AG04450 (cell line): Measurements from ENCODE around the gene ADAMTSL2. TPM values are rescaled to one million over a fixed set of nuclear protein-coding genes. Genes with fewer than 3 reads are reported as not detected.

ENCODE experiments used
- CTCF ChIA-PET: fragments of 300-600, 350-600 bp; formaldehyde crosslinking; extraction: SDS; loops from one replicate; lab custom pipeline; 2022; ENCODE audit warnings: antibody characterized with exemption, inconsistent platforms; lab: Charles Lee
- POLR2A ChIA-PET: fragments of 350-600 bp; formaldehyde crosslinking; extraction: SDS; loops from one replicate; lab custom pipeline; 2021; ENCODE audit warnings: antibody characterized with exemption, inconsistent platforms; lab: Yijun Ruan, JAX
- DNase-seq: peaks from one replicate; pipeline ENCODE4 v3.0.0-alpha.2; 2011; ENCODE audit warnings: low read depth, low spot score
- H3K27ac ChIP-seq: one replicate; pipeline ENCODE4 v1.5.1; 2012; ENCODE audit warnings: low read depth, low read length, control low read depth
- H3K27me3 ChIP-seq: one replicate; pipeline ENCODE4 v1.6.0; 2012; ENCODE audit warnings: low read length; ENCODE audit not compliant: control insufficient read depth, insufficient read depth
- H3K4me3 ChIP-seq: 2 replicates; pipeline ENCODE4 v1.5.1; 2011; ENCODE audit warnings: mild to moderate bottlenecking, low read depth, low read length, control low read depth
- H3K9me3 ChIP-seq: 2 replicates; pipeline ENCODE4 v1.5.1; 2012; ENCODE audit warnings: low read length; ENCODE audit not compliant: control insufficient read depth, insufficient read depth
- CTCF ChIP-seq: IDR thresholded peaks from 2 replicates; pipeline ENCODE4 v1.5.1; 2011; ENCODE audit warnings: low read depth, low read length, control low read depth, inconsistent platforms
- polyA plus RNA-seq: library from polyadenylated mRNA; depleted of rRNA; stranded (reverse); fragments of >200 nt; gene quantifications from 2 replicates; pipeline ENCODE4 v1.2.3, GENCODE V29; 2011

The ADAMTSL2 gene
- polyA plus RNA-seq, 1 experiment: not detected

GRCh38 chr9:133489253-133490190, 45.0 kb upstream of the ADAMTSL2 start:
- ChIA-PET POLR2A (no interaction called here), CTCF (no interaction called here)
- Histone ChIP-seq H3K4me3 (no peak overlapping the region), H3K9me3 (no peaks in the 10 kb centered on the region; the same call in 1 of the 2 replicates), H3K27me3 (peaks cover 35% of the 10 kb centered on the region), H3K27ac (no peak overlapping the region)
- no peak for DNase-seq
- no peak for TF ChIP-seq CTCF

GRCh38 chr9:133490201-133490681, 44.3 kb upstream of the ADAMTSL2 start:
- CTCF ChIA-PET: no interaction called here
- no peak for TF ChIP-seq CTCF

GRCh38 chr9:133490865-133491655, 43.4 kb upstream of the ADAMTSL2 start:
- CTCF ChIA-PET: interaction anchor here (0.7 kb wide), 1 partner anchor 156 kb away, joined by 5 read pairs; no protein-coding TSS in a partner anchor
- POLR2A ChIA-PET: no interaction called here
- Histone ChIP-seq H3K9me3 (peaks cover 3% of the 10 kb centered on the region), H3K4me3 (no peak overlapping the region), H3K27me3 (peaks cover 38% of the 10 kb centered on the region), H3K27ac (no peak overlapping the region)
- DNase-seq: no peak
- TF ChIP-seq CTCF: no peak

More at GRCh38 chr9:133490201-133490681, 44.3 kb upstream of the ADAMTSL2 start:
- H3K27ac ChIP-seq: no peak overlapping the region
- peaks cover 39% of the 10 kb centered on the region for H3K27me3 ChIP-seq
- POLR2A ChIA-PET: no interaction called here
- H3K4me3 ChIP-seq: no peak overlapping the region
- peaks cover 3% of the 10 kb centered on the region; the same call in 1 of the 2 replicates for H3K9me3 ChIP-seq
- DNase-seq: no peak

- Histone ChIP-seq H3K9me3 (peaks cover 3% of the 10 kb centered on the region), H3K4me3 (no peak overlapping the region), H3K27ac (no peak overlapping the region), H3K27me3 (peaks cover 42% of the 10 kb centered on the region)
- ChIA-PET CTCF (no interaction called here), POLR2A (no interaction called here)
- DNase-seq: no peak
- TF ChIP-seq CTCF: no peak
Observed at GRCh38 chr9:133491656-133491925, 42.9 kb upstream of the ADAMTSL2 start.
